Measurements from ENCODE around the gene NSUN3.

NSUN3 gene

DNA sequence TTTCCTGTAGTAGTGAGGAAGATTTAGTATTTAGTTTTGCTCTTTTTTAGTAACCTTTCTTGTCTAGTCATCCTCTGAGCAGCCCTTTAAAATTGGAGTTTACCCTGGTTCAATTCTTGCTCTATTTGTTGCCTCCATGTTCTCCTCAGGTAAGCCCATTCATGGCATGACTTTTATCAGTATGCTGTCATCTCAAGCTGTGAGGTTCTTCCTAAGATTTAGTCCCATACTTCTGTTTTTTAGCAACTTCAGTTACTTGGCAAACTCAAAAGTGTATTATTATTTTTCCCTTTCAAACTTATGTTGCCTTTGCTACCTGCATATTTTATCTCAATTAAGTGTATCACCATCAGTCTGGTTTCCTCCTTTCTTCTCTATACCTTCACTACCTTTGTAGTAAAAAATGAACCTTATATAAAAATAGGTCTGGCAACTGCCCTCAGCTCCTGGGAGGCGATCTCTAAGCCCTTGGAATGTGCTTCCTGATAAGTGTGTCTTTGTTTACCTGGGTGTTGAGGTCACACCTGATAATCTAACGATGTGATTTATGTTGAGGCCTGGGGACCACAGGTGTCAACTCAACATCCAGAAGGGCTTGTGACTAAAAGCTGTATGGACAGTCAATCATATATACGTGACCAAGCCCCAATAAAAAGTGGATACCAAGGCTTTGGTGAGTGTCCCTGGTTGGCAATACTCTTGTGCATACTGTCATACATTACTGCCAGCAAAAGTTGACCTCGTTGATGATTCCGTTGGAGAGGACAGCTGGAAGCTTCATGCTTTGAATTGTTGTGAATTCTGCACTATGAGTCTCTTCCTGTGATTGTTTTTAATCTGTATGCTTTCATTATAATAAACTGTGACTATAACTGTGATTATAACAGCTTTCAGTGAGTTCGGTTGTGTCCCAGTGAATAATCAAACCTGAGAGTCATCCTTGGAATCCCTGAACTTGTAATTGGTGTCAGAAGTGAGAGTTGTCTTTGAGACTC lies 3.9 kb downstream of the NSUN3 start (continued):
- TF ChIP-seq RARB (CRISPR knock-in tag; IDR thresholded peaks at IDR 0.05) (no peak), ZFP3 (CRISPR knock-in tag; IDR thresholded peaks at IDR 0.05) (no peak), SNAI2 (CRISPR knock-in tag; IDR thresholded peaks at IDR 0.05) (no peak), ZNF8 (CRISPR knock-in tag; IDR thresholded peaks at IDR 0.05) (no peak), ISL1 (CRISPR knock-in tag; IDR thresholded peaks at IDR 0.05) (no peak), CSRNP3 (CRISPR knock-in tag; IDR thresholded peaks at IDR 0.05) (no peak), ARNTL (CRISPR knock-in tag; IDR thresholded peaks at IDR 0.05; ENCODE audit: borderline replicate concordance, low read depth) (no peak), ESRRG (CRISPR knock-in tag; IDR thresholded peaks at IDR 0.05) (no peak), CSDC2 (CRISPR knock-in tag; IDR thresholded peaks at IDR 0.05) (no peak)

DNA sequence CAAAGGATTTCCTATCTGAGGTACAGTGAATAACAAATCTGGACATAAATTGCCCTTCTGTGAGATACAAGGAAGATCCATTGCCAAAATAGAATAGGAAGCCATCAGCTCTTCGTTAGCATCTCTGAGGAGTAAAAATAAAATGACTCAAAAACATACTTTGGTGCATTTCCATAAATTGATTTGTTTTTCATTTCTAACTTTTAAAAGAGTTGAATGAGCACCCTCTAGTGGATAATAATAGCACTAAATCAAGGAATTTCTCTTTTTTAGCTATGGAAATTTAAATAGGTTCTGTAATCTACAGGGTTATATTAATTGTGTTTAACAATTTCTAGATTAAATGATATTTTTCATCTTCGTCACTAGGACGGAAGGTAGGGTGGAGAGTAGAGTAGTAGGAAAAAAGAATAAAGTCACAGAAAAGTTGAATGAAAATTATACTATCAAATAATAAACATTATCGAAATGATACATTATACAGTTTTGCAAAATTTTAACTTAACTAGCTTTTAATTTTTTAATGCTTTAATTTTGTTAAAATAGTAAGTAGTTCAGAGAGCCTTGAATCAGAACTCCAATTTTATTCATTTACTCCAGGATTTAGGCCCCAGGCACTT lies 6.4 kb downstream of the NSUN3 start:
- TF ChIP-seq ZNF565 (CRISPR knock-in tag; conservative IDR thresholded peaks at IDR 0.05; ENCODE audit: low read depth) (no peak), CSDC2 (CRISPR knock-in tag; IDR thresholded peaks at IDR 0.05) (no peak), ESRRG (CRISPR knock-in tag; IDR thresholded peaks at IDR 0.05) (no peak), ZNF8 (CRISPR knock-in tag; IDR thresholded peaks at IDR 0.05) (no peak), ARNTL (CRISPR knock-in tag; IDR thresholded peaks at IDR 0.05; ENCODE audit: borderline replicate concordance, low read depth) (no peak), PATZ1 (CRISPR knock-in tag; IDR thresholded peaks at IDR 0.05; ENCODE audit: borderline replicate concordance) (no peak), ZNF70 (CRISPR knock-in tag; IDR thresholded peaks at IDR 0.05) (no peak), BACH2 (CRISPR knock-in tag; IDR thresholded peaks at IDR 0.05; ENCODE audit: borderline replicate concordance) (no peak), SNAI2 (CRISPR knock-in tag; IDR thresholded peaks at IDR 0.05) (no peak), ISL1 (CRISPR knock-in tag; IDR thresholded peaks at IDR 0.05) (no peak), GLIS3 (CRISPR knock-in tag; IDR thresholded peaks at IDR 0.05) (no peak), TCF4 (CRISPR knock-in tag; IDR thresholded peaks at IDR 0.05; ENCODE audit: borderline replicate concordance) (no peak), RARB (CRISPR knock-in tag; IDR thresholded peaks at IDR 0.05) (no peak), ZC3H10 (CRISPR knock-in tag; IDR thresholded peaks at IDR 0.05) (no peak)
- TF ChIP-seq, protein P1, sequence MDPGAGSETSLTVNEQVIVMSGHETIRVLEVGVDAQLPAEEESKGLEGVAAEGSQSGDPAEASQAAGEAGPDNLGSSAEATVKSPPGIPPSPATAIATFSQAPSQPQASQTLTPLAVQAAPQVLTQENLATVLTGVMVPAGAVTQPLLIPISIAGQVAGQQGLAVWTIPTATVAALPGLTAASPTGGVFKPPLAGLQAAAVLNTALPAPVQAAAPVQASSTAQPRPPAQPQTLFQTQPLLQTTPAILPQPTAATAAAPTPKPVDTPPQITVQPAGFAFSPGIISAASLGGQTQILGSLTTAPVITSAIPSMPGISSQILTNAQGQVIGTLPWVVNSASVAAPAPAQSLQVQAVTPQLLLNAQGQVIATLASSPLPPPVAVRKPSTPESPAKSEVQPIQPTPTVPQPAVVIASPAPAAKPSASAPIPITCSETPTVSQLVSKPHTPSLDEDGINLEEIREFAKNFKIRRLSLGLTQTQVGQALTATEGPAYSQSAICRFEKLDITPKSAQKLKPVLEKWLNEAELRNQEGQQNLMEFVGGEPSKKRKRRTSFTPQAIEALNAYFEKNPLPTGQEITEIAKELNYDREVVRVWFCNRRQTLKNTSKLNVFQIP (CRISPR knock-in tag; IDR thresholded peaks at IDR 0.05; ENCODE audit: borderline replicate concordance, low read depth) = no peak
- TF ChIP-seq, protein P2, sequence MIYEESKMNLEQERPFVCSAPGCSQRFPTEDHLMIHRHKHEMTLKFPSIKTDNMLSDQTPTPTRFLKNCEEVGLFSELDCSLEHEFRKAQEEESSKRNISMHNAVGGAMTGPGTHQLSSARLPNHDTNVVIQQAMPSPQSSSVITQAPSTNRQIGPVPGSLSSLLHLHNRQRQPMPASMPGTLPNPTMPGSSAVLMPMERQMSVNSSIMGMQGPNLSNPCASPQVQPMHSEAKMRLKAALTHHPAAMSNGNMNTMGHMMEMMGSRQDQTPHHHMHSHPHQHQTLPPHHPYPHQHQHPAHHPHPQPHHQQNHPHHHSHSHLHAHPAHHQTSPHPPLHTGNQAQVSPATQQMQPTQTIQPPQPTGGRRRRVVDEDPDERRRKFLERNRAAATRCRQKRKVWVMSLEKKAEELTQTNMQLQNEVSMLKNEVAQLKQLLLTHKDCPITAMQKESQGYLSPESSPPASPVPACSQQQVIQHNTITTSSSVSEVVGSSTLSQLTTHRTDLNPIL (CRISPR knock-in tag; IDR thresholded peaks at IDR 0.05; ENCODE audit: low read depth) = no peak
- peak; percentile 22; the same call in 1 of the 3 replicates for ATAC-seq

DNA sequence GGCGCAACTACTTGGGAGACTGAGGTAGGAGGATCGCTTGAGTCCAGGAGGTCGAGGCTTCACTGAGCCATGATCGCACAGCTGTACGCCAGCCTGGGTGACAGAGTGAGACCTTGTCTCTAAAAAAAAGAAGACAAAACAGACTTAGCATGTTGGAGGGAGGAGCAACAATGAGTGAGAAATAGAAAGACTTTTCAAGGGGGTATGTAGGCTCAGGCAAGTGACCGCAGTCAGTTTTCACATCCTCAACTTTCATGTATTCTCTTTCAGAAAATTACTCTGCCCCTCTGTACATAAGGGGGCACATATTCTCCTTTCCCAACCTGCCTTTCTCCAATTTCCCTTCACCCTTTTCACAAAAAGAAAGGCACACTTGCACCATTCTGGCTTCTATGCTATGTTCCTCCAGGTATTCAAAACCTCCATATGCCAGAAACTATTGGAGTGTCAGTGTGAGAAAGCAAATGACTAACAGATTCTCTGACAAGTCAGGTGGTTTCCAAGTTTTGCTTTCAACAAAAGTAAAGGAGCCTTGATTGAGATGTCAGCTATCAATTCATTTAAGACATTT lies 7.6 kb downstream of the NSUN3 start:
- no peak for ATAC-seq
- TF ChIP-seq PPARA (CRISPR knock-in tag; IDR thresholded peaks at IDR 0.05; ENCODE audit: borderline replicate concordance) = no peak
- no peak for TF ChIP-seq ZFP3 (CRISPR knock-in tag; IDR thresholded peaks at IDR 0.05)
- TF ChIP-seq TOX (CRISPR knock-in tag; IDR thresholded peaks at IDR 0.05; ENCODE audit: borderline replicate concordance) = no peak
- TF ChIP-seq, protein P1 (CRISPR knock-in tag; IDR thresholded peaks at IDR 0.05; ENCODE audit: borderline replicate concordance, low read depth) = no peak
- TF ChIP-seq ZC3H10 (CRISPR knock-in tag; IDR thresholded peaks at IDR 0.05) = no peak
- TF ChIP-seq ZFP30 (CRISPR knock-in tag; IDR thresholded peaks at IDR 0.05) = no peak
- TF ChIP-seq CSDC2 (CRISPR knock-in tag; IDR thresholded peaks at IDR 0.05) = no peak
- no peak for TF ChIP-seq ZNF70 (CRISPR knock-in tag; IDR thresholded peaks at IDR 0.05)
- no peak for TF ChIP-seq ZNF565 (CRISPR knock-in tag; conservative IDR thresholded peaks at IDR 0.05; ENCODE audit: low read depth)
- TF ChIP-seq TSHZ2 (CRISPR knock-in tag; IDR thresholded peaks at IDR 0.05) = no peak
- TF ChIP-seq RARB (CRISPR knock-in tag; IDR thresholded peaks at IDR 0.05) = no peak
- no peak for TF ChIP-seq GLIS3 (CRISPR knock-in tag; IDR thresholded peaks at IDR 0.05)
- no peak for TF ChIP-seq BACH2 (CRISPR knock-in tag; IDR thresholded peaks at IDR 0.05; ENCODE audit: borderline replicate concordance)
- no peak for TF ChIP-seq SNAI2 (CRISPR knock-in tag; IDR thresholded peaks at IDR 0.05)
